Neural cell (in vitro differentiated cells): ENCODE results near the gene MYO1D. TPM values are rescaled to one million over a fixed set of nuclear protein-coding genes. Genes with fewer than 3 reads are reported as not detected.

Experiments used
- H2AFZ ChIP-seq: fragments of 200-600, 300-800 bp; sonication (generic), shearing (Covaris generic); 2 replicates; pipeline ENCODE4 v1.6.0; 2014; ENCODE audit warnings: low read depth, mild to moderate bottlenecking, antibody characterized with exemption, low read length, moderate library complexity
- H3F3A ChIP-seq: fragments of 200-600 bp; shearing (Covaris generic); 2 replicates; pipeline ENCODE4 v1.6.1; 2016; ENCODE audit warnings: mild to moderate bottlenecking, moderate library complexity, mixed read lengths, antibody characterized with exemption, low read length; ENCODE audit not compliant: insufficient read depth, poor library complexity, severe bottlenecking
- H3K27ac ChIP-seq: fragments of 200-600, 300-800 bp; sonication (generic), shearing (Covaris generic); 2 replicates; pipeline ENCODE4 v1.5.1; 2014; ENCODE audit warnings: mild to moderate bottlenecking, low read length, moderate library complexity
- H3K27me3 ChIP-seq: fragments of 300-800, 200-600 bp; sonication (generic), shearing (Covaris generic); 2 replicates; pipeline ENCODE4 v1.6.0; 2014; ENCODE audit warnings: mild to moderate bottlenecking, low read depth, low read length, moderate library complexity; ENCODE audit not compliant: insufficient read depth
- H3K36me3 ChIP-seq: fragments of 300-800, 200-600 bp; sonication (generic), shearing (Covaris generic); 2 replicates; pipeline ENCODE4 v1.5.1; 2014; ENCODE audit warnings: mild to moderate bottlenecking, antibody characterized with exemption, low read length, moderate library complexity; ENCODE audit not compliant: insufficient read depth
- H3K4me2 ChIP-seq: fragments of 300-800, 200-600 bp; sonication (generic), shearing (Covaris generic); 2 replicates; pipeline ENCODE4 v1.6.0; 2014; ENCODE audit warnings: mild to moderate bottlenecking, low read length
- H3K4me3 ChIP-seq: fragments of 300-800, 200-600 bp; sonication (generic), shearing (Covaris generic); 2 replicates; pipeline ENCODE4 v1.5.1; 2014; ENCODE audit warnings: mild to moderate bottlenecking, low read length, moderate library complexity
- H3K79me2 ChIP-seq: fragments of 200-600 bp; shearing (Covaris generic); replicated peaks from 2 replicates; pipeline ENCODE4 v1.6.0; 2014; ENCODE audit warnings: mild to moderate bottlenecking, low read length, moderate library complexity; ENCODE audit not compliant: insufficient read depth
- H3K9ac ChIP-seq: fragments of 300-800, 200-600 bp; sonication (generic), shearing (Covaris generic); 2 replicates; pipeline ENCODE4 v1.6.1; 2016; ENCODE audit warnings: mild to moderate bottlenecking, low read length, mixed read lengths
- H3K9me2 ChIP-seq: fragments of 200-600 bp; shearing (Covaris generic); 2 replicates; pipeline ENCODE4 v1.6.1; 2016; ENCODE audit warnings: mild to moderate bottlenecking, low read length, mixed read lengths; ENCODE audit not compliant: insufficient read depth
- H3K9me3 ChIP-seq: fragments of 200-600, 300-800 bp; sonication (generic), shearing (Covaris generic); 2 replicates; pipeline ENCODE4 v1.6.1; 2016; ENCODE audit warnings: mild to moderate bottlenecking, mixed run types, low read length, moderate library complexity, mixed read lengths
- H4K20me1 ChIP-seq: fragments of 200-600 bp; shearing (Covaris generic); 2 replicates; pipeline ENCODE4 v1.6.1; 2016; ENCODE audit warnings: mild to moderate bottlenecking, mixed run types; ENCODE audit not compliant: insufficient read depth
- EP300 ChIP-seq: fragments of 450-650 bp; conservative IDR thresholded peaks from 2 replicates; pipeline ENCODE4 v1.6.1; 2014; ENCODE audit warnings: antibody characterized with exemption, mild to moderate bottlenecking, moderate library complexity; ENCODE audit not compliant: poor library complexity, severe bottlenecking
- EZH2 ChIP-seq: fragments of 200-600, 300-800 bp; shearing (Covaris generic), sonication (generic); IDR thresholded peaks from 2 replicates; pipeline ENCODE4 v1.6.1; 2014; ENCODE audit warnings: antibody characterized with exemption, low read length, borderline replicate concordance, mild to moderate bottlenecking; ENCODE audit not compliant: insufficient read depth, poor library complexity, severe bottlenecking
- MXI1 ChIP-seq: fragments of 450-650 bp; conservative IDR thresholded peaks from 2 replicates; pipeline ENCODE4 v1.6.1; 2014; ENCODE audit warnings: antibody characterized with exemption, mild to moderate bottlenecking; ENCODE audit not compliant: poor library complexity, severe bottlenecking
- POLR2AphosphoS5 ChIP-seq: IDR thresholded peaks from 2 replicates; pipeline ENCODE4 v1.6.1; 2012
- RAD21 ChIP-seq: fragments of 450-650 bp; conservative IDR thresholded peaks from 2 replicates; pipeline ENCODE4 v1.6.1; 2014; ENCODE audit warnings: antibody characterized with exemption, mild to moderate bottlenecking, moderate library complexity
- SMC3 ChIP-seq: fragments of 450-650 bp; conservative IDR thresholded peaks from 2 replicates; pipeline ENCODE4 v1.6.1; 2014; ENCODE audit warnings: antibody characterized with exemption, mild to moderate bottlenecking, moderate library complexity; ENCODE audit not compliant: poor library complexity
- TAF1 ChIP-seq: IDR thresholded peaks from 2 replicates; pipeline ENCODE4 v1.6.1; 2012; ENCODE audit warnings: low read depth
- polyA plus RNA-seq: library from polyadenylated mRNA; depleted of rRNA; stranded (reverse); fragments of >200 nt; gene quantifications from 2 replicates; pipeline ENCODE4 v1.2.3, GENCODE V29; 2014
- TF ChIP-seq, protein P1 (sequence below): IDR thresholded peaks from 2 replicates; pipeline ENCODE4 v1.6.1; 2012; ENCODE audit warnings: borderline replicate concordance
- TF ChIP-seq, protein P2 (sequence below): fragments of 450-650 bp; IDR thresholded peaks from 2 replicates; pipeline ENCODE4 v1.5.1; 2014; ENCODE audit warnings: antibody characterized with exemption, mild to moderate bottlenecking, moderate library complexity; ENCODE audit not compliant: poor library complexity, severe bottlenecking

The MYO1D gene
- polyA plus RNA-seq, 1 donor from 2014 or later = 10.7 TPM

DNA sequence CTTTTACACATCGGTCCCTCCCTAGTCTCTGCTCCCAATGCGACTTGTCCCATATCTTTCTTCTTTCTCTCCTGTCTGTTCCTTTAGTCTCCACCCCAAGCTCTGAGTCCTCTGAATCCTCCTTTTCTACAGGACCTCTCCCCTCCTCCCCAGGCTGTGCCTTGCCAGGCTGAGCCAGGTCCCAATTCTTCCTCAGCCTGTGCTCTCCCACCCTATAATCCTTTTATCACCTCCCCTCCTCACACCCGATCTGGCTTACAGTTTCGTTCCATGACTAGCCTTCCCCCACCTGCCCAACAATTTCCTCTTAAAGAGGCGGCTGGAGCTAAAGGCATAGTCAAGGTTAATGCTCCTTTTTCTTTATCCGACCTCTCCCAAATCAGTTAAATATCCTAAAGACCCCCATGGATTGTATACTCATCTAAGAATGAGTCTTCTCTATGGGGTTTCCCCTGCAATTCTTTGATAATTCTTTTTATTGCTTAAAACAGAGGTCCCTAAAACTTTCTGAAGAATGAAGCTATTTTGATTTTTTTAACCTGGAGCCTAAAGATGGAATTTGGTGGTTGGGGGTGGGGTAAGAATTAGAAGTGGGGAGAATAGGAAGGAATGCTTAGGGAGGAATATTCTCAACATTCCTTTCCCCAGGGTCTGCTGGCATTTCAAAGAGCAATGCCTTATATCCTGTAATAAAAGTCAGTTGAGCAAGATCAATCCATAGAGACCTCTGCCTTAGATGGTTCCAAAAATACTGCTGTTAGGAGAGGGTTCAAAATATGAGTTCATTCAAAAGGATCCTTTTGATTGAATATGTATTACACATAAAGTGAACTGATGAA, 102.8 kb downstream of the MYO1D start:
- H3K4me3 ChIP-seq = no peak overlapping the region
- H3K9me3 ChIP-seq = no peaks in the 10 kb centered on the region
- no peaks in the 10 kb centered on the region for H3K9me2 ChIP-seq
- H3K4me2 ChIP-seq = no peak overlapping the region
- H2AFZ ChIP-seq = no peak overlapping the region
- H3K36me3 ChIP-seq = no peaks in the 10 kb centered on the region
- H3F3A ChIP-seq = no peaks in the 10 kb centered on the region
- no peaks in the 10 kb centered on the region for H3K79me2 ChIP-seq
- H3K27ac ChIP-seq = no peak overlapping the region
- TF ChIP-seq TAF1 (no peak), SMC3 (no peak), EP300 (no peak), RAD21 (no peak), EZH2 (no peak), MXI1 (no peak), POLR2AphosphoS5 (no peak)
- TF ChIP-seq, protein P1, sequence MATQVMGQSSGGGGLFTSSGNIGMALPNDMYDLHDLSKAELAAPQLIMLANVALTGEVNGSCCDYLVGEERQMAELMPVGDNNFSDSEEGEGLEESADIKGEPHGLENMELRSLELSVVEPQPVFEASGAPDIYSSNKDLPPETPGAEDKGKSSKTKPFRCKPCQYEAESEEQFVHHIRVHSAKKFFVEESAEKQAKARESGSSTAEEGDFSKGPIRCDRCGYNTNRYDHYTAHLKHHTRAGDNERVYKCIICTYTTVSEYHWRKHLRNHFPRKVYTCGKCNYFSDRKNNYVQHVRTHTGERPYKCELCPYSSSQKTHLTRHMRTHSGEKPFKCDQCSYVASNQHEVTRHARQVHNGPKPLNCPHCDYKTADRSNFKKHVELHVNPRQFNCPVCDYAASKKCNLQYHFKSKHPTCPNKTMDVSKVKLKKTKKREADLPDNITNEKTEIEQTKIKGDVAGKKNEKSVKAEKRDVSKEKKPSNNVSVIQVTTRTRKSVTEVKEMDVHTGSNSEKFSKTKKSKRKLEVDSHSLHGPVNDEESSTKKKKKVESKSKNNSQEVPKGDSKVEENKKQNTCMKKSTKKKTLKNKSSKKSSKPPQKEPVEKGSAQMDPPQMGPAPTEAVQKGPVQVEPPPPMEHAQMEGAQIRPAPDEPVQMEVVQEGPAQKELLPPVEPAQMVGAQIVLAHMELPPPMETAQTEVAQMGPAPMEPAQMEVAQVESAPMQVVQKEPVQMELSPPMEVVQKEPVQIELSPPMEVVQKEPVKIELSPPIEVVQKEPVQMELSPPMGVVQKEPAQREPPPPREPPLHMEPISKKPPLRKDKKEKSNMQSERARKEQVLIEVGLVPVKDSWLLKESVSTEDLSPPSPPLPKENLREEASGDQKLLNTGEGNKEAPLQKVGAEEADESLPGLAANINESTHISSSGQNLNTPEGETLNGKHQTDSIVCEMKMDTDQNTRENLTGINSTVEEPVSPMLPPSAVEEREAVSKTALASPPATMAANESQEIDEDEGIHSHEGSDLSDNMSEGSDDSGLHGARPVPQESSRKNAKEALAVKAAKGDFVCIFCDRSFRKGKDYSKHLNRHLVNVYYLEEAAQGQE = no peak
- TF ChIP-seq, protein P2, sequence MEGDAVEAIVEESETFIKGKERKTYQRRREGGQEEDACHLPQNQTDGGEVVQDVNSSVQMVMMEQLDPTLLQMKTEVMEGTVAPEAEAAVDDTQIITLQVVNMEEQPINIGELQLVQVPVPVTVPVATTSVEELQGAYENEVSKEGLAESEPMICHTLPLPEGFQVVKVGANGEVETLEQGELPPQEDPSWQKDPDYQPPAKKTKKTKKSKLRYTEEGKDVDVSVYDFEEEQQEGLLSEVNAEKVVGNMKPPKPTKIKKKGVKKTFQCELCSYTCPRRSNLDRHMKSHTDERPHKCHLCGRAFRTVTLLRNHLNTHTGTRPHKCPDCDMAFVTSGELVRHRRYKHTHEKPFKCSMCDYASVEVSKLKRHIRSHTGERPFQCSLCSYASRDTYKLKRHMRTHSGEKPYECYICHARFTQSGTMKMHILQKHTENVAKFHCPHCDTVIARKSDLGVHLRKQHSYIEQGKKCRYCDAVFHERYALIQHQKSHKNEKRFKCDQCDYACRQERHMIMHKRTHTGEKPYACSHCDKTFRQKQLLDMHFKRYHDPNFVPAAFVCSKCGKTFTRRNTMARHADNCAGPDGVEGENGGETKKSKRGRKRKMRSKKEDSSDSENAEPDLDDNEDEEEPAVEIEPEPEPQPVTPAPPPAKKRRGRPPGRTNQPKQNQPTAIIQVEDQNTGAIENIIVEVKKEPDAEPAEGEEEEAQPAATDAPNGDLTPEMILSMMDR = no peak
- H3K9ac ChIP-seq = no peak overlapping the region
- no peaks in the 10 kb centered on the region for H4K20me1 ChIP-seq
- no peaks in the 10 kb centered on the region for H3K27me3 ChIP-seq

DNA sequence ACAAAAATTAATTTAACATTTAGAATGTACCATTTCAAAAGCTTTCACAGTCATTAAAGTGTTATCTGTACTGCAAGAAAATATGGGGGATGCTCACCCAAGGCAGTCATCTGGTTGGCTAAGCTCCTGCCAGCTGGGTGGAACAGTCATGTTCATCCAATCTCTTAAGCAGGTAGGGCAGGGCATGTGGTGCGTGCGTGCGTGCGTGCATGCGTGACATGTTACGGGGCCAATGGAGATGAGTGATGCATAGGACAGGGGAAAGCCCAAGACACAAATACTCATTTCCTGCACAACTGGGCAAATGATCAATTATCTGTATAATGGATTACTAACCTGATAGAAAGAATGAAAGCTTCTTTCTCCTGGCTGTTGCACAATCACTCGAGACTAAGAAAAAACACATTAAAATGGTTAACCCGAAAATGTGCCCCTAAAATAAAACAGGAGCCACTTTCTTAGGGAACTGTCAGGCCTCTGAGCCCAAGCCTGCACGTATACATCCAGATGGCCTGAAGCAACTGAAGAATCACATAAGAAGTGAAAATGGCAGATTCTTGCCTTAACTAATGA, 104.4 kb downstream of the MYO1D start:
- TF ChIP-seq SMC3 = no peak
- TF ChIP-seq, protein P2 = no peak
- no peak for TF ChIP-seq RAD21
- no peak for TF ChIP-seq TAF1
- TF ChIP-seq, protein P1 = no peak
- no peak for TF ChIP-seq POLR2AphosphoS5
- no peak for TF ChIP-seq MXI1
- H3K9ac ChIP-seq = no peak overlapping the region
- H3F3A ChIP-seq = no peaks in the 10 kb centered on the region
- H3K9me3 ChIP-seq = no peaks in the 10 kb centered on the region
- H3K36me3 ChIP-seq = no peaks in the 10 kb centered on the region
- no peaks in the 10 kb centered on the region for H3K79me2 ChIP-seq
- no peak overlapping the region for H2AFZ ChIP-seq
- H3K4me2 ChIP-seq = no peak overlapping the region
- no peaks in the 10 kb centered on the region for H3K9me2 ChIP-seq
- no peaks in the 10 kb centered on the region for H4K20me1 ChIP-seq
- no peaks in the 10 kb centered on the region for H3K27me3 ChIP-seq
- H3K27ac ChIP-seq = no peak overlapping the region
- H3K4me3 ChIP-seq = no peak overlapping the region
